ENCODE data around the gene MYBPH.

DNA sequence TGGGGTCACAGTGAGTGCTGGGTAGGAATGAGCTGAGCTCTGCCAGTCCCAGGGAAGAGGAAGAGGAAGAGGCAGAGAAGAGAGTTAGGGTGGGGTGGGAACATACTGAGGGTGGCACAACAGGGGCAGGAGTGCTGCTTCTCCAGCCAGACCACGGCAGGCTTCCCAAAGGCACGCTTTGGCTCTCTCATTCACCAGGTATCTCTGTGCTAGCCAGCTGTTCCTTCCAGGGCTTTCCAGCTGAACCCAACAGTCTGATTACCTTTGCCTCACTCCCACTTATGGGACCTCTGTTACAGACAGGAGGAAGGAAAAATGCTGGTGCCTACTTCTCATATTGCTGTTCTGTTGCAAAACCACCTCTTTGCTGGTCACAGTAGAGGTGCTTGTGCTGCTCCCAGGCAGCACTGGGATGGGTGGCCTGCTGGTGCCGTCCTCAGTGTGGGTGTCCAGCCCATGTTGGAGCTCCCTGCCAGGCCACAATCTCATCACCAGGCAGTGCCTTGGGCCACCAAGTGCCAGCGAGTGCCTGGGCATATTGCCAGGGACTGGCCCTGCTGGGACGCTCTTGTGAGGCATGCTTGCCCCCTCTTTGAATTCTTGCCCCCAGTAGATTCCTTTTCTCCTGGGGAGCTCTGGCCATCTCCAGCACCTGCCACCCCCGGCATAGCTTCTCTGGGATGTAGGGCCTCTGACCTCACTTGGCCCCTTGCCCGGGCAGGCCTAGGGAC, 46.0 kb downstream of the MYBPH start:
- TF ChIP-seq POLR2A (IDR thresholded peaks at IDR 0.05), result no peak
- TF ChIP-seq, protein P1, sequence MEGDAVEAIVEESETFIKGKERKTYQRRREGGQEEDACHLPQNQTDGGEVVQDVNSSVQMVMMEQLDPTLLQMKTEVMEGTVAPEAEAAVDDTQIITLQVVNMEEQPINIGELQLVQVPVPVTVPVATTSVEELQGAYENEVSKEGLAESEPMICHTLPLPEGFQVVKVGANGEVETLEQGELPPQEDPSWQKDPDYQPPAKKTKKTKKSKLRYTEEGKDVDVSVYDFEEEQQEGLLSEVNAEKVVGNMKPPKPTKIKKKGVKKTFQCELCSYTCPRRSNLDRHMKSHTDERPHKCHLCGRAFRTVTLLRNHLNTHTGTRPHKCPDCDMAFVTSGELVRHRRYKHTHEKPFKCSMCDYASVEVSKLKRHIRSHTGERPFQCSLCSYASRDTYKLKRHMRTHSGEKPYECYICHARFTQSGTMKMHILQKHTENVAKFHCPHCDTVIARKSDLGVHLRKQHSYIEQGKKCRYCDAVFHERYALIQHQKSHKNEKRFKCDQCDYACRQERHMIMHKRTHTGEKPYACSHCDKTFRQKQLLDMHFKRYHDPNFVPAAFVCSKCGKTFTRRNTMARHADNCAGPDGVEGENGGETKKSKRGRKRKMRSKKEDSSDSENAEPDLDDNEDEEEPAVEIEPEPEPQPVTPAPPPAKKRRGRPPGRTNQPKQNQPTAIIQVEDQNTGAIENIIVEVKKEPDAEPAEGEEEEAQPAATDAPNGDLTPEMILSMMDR (IDR thresholded peaks at IDR 0.05), result no peak
